Esophagus muscularis mucosa (tissue), 4 donors: ENCODE measurements around the gene ARHGEF7. TPM values are rescaled to one million over a fixed set of nuclear protein-coding genes. Genes with fewer than 3 reads are reported as not detected.

Experiments used
- DNase-seq: peaks from one replicate; pipeline ENCODE4 v3.0.0-alpha.2; 2017; ENCODE audit errors: extremely low spot score
- H3K27ac ChIP-seq, 4 donors: fragments of 200-600 bp; sonication (generic); replicated peaks in 1 of 4; 1 replicate in 3 of 4; 2 replicates in 1 of 4; pipeline ENCODE4 v1.5.1; 2016 to 2019; ENCODE audit warnings: mild to moderate bottlenecking in 1 of 4
- H3K27me3 ChIP-seq, 4 donors: fragments of 200-600 bp; sonication (generic); one replicate each; pipeline versions ENCODE4 v1.5.1 to v1.6.0; 2016 to 2019
- H3K36me3 ChIP-seq, 4 donors: fragments of 200-600 bp; sonication (generic); one replicate each; pipeline ENCODE4 v1.5.1; 2016 to 2019
- H3K4me1 ChIP-seq, 4 donors: fragments of 200-600 bp; sonication (generic); one replicate each; pipeline ENCODE4 v1.5.1; 2016 to 2019
- H3K4me3 ChIP-seq, 4 donors: fragments of 200-600 bp; sonication (generic); 1 replicate in 2 of 4; 2 replicates in 2 of 4; pipeline ENCODE4 v1.5.1; 2016 to 2019; ENCODE audit warnings: mild to moderate bottlenecking in 4 of 4, moderate library complexity in 1 of 4
- H3K9me3 ChIP-seq, 4 donors: fragments of 200-600 bp; sonication (generic); 1 replicate in 3 of 4; 2 replicates in 1 of 4; pipeline ENCODE4 v1.5.1; 2016 to 2019
- EP300 ChIP-seq: sonication (generic); formaldehyde crosslinking; IDR thresholded peaks from one replicate; pipeline ENCODE4 v1.6.1; 2017; ENCODE audit warnings: antibody characterized with exemption
- POLR2A ChIP-seq: fragments of 450-650 bp; IDR thresholded peaks from one replicate; pipeline ENCODE4 v1.6.1; 2017; ENCODE audit warnings: antibody characterized with exemption, moderate library complexity, mild to moderate bottlenecking, low read depth
- POLR2AphosphoS5 ChIP-seq, 2 donors: sonication (generic); formaldehyde crosslinking; IDR thresholded peaks; one replicate each; pipeline ENCODE4 v1.6.1; 2017; ENCODE audit warnings: antibody characterized with exemption in 2 of 2
- WGBS: methylation state at CpG from one replicate; pipeline ENCODE4 v1.1.5; 2018; 5-methylcytosine and 5-hydroxymethylcytosine counted together
- intact Hi-C: fragments of 100-400 bp; cut with DNase I; formaldehyde crosslinking; loops from one replicate; pipeline ENCODE4 v1.15.1; 2023
- total RNA-seq, 4 donors: library from RNA; depleted of rRNA; stranded (reverse); fragments of >200 nt; gene quantifications; one replicate each; pipeline versions ENCODE4 v1.1.0 to v1.2.1, GENCODE V29; 2016
- TF ChIP-seq, protein P1 (sequence below), 3 experiments: fragments of 200-600 bp in 2 of 3; fragments of 450-650 bp in 1 of 3; sonication (generic) in 2 of 3; IDR thresholded peaks; one replicate each; pipeline ENCODE4 v1.5.1; 2017 to 2019; ENCODE audit warnings: antibody characterized with exemption in 3 of 3, mild to moderate bottlenecking in 2 of 3, moderate library complexity in 1 of 3

The ARHGEF7 gene
- total RNA-seq, 4 donors from 2014 or later = 36.0 to 53.6 (median 45.1) TPM

DNA sequence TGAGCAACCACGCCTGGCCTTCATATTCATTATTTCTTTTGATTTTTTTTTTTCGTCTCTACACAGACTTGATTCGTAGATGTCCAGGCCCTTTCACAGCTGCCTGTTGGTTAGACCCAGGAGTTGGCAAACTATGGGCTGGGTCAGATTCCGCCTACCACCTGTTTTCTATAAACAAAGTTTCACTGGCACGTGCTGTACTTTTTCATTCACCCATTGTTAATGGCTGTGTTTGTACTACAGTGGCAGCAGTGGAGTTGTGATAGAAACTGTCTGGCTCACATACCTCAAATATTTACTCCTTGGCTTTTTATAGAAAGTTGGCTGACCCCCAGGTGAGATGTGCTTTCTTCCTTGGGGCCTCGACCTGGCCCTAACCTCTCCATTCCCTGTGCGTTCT, 132.4 kb downstream of the ARHGEF7 start:
- intact Hi-C loops = no loop called here
- TF ChIP-seq POLR2A = no peak
- TF ChIP-seq, protein P1, sequence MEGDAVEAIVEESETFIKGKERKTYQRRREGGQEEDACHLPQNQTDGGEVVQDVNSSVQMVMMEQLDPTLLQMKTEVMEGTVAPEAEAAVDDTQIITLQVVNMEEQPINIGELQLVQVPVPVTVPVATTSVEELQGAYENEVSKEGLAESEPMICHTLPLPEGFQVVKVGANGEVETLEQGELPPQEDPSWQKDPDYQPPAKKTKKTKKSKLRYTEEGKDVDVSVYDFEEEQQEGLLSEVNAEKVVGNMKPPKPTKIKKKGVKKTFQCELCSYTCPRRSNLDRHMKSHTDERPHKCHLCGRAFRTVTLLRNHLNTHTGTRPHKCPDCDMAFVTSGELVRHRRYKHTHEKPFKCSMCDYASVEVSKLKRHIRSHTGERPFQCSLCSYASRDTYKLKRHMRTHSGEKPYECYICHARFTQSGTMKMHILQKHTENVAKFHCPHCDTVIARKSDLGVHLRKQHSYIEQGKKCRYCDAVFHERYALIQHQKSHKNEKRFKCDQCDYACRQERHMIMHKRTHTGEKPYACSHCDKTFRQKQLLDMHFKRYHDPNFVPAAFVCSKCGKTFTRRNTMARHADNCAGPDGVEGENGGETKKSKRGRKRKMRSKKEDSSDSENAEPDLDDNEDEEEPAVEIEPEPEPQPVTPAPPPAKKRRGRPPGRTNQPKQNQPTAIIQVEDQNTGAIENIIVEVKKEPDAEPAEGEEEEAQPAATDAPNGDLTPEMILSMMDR (IDR thresholded peaks at IDR 0.05) = no peak
- TF ChIP-seq EP300 = no peak
- peak; percentile 27 to 53 for TF ChIP-seq POLR2AphosphoS5 (IDR thresholded peaks at IDR 0.05)
- peak; percentile 84 for DNase-seq
- WGBS = 41% methylated on average over 7 of the region's 7 CpGs
- Histone ChIP-seq H3K27me3 (no peaks in the 10 kb centered on the region), H3K27ac (peak overlapping the region; percentile 23 to 66 (median 30)), H3K9me3 (no peaks in the 10 kb centered on the region), H3K36me3 (peaks cover 0 to 77% (median 45%) of the 10 kb centered on the region in 4 donors), H3K4me3 (no peak overlapping the region), H3K4me1 (peaks cover 35 to 39% (median 37%) of the 10 kb centered on the region in 4 donors)

DNA sequence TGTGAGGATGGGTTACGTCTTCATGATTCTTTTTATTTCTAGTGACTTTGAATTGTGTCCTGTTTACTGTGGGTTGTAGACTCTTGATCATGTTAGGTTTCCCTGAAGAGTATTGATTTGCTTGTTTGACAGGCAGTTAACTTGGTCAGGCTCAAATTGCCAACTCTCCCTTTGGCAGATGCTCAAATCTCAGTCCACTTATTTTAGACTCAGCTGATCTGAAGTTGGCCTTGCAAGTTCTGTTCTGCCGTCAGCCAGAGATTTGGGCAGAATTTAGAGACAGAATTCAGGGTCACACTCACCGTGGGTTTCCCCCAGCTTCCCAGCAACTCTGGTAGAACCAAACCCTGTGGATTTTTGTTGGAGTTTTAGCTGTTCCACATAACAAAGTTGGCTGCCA, 133.7 kb downstream of the ARHGEF7 start:
- peak; percentile 21 for DNase-seq
- TF ChIP-seq POLR2A (no peak), EP300 (no peak), POLR2AphosphoS5 (IDR thresholded peaks at IDR 0.05) (no peak)
- TF ChIP-seq, protein P1 (IDR thresholded peaks at IDR 0.05) = no peak
- peaks cover 35 to 45% (median 39%) of the 10 kb centered on the region in 4 donors for H3K4me1 ChIP-seq
- no peaks in the 10 kb centered on the region for H3K27me3 ChIP-seq
- intact Hi-C loops = no loop called here
- H3K9me3 ChIP-seq = no peaks in the 10 kb centered on the region
- H3K4me3 ChIP-seq = no peak overlapping the region
- WGBS = 65% methylated on average over 3 of the region's 3 CpGs
- peak overlapping the region in 1 of 4 donors; percentile 66 for H3K27ac ChIP-seq
- peaks cover 0 to 78% (median 49%) of the 10 kb centered on the region in 4 donors for H3K36me3 ChIP-seq

DNA sequence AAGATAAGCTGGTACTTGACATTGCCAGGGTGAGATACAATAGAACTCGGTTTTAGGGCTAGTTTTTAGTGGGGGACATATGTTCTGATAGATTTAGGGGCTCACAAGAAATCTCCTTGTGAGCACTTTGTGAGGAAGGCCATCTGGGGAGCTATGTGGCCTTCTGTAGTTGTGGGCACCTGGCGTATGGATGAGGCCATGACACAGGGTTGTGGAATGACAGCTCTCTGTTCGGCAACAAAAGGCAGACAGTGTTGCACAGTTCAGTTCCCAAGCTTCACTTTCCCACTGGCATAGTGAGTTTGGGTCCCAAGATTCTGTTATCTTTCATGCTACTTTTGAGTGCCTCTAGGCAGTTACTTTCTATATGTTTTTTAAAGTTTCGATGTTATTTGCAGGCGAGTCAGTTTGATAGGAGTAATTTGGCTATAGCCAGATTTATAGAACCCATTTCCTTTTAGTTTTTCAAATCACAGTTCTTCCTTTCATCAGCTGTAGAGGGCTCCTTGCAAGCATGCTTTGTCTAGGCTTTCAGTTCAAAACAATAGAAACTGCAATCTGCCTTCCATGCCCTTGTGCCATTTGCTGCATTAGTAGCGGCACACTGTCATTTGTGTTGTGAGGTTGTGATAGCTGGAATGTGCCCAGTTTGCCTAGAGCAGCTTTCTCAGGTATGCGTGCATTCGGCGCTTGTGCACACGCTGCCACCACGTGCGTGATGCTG, 134.7 kb downstream of the ARHGEF7 start:
- Histone ChIP-seq H3K4me1 (peaks cover 35 to 47% (median 39%) of the 10 kb centered on the region in 4 donors), H3K4me3 (no peak overlapping the region), H3K27me3 (no peaks in the 10 kb centered on the region), H3K9me3 (no peaks in the 10 kb centered on the region), H3K36me3 (peaks cover 0 to 73% (median 43%) of the 10 kb centered on the region in 4 donors), H3K27ac (no peak overlapping the region)
- no peak for DNase-seq
- no peak for TF ChIP-seq POLR2AphosphoS5 (IDR thresholded peaks at IDR 0.05)
- TF ChIP-seq, protein P1 (IDR thresholded peaks at IDR 0.05) = no peak
- no peak for TF ChIP-seq EP300
- TF ChIP-seq POLR2A = no peak
- WGBS = 97% methylated on average over 12 of the region's 12 CpGs
- intact Hi-C loops = no loop called here

DNA sequence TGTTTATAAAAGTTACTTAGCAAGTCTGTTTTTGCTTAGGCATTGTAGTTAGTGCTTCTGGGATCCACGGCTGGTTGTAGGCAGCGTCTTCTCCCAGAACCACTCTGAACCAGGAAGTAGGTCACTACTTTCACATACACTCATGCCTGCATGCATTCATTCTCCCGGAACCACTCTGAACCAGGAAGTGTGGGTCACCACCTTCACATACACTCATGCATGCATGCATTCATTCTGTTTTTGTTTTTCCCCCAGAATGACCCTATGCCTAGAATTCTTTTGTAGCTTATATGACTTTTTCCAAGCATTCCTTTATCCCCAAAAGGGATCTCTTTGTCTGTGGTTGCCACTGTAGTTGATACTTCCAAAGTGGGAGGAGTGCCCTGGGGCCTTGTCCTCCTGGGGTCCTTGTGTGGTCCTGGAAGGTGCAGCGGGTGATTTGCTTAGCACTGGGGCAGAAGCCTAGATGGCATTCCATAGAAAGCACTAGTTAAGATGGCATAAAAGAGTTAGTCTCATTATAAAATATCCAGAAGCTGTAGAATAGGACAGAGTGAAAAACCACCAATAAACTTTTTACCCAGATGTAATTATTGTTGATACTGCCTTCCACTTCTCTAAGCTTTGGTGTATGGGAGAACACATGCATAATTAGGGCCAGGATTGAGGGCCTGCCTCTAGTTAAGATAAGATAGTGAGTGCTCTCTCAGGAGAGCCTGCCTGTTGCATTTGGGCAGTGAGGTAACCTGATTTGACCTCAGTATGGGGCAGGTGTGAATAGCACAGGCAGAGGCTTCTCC, 136.7 kb downstream of the ARHGEF7 start:
- Histone ChIP-seq H3K27ac (no peak overlapping the region), H3K4me3 (no peak overlapping the region), H3K9me3 (no peaks in the 10 kb centered on the region), H3K36me3 (peaks cover 4 to 72% (median 38%) of the 10 kb centered on the region in 4 donors), H3K27me3 (no peaks in the 10 kb centered on the region), H3K4me1 (peaks cover 35 to 47% (median 39%) of the 10 kb centered on the region in 4 donors)
- intact Hi-C loops = no loop called here
- 95% methylated on average over 4 of the region's 4 CpGs for WGBS
- TF ChIP-seq, protein P1 (IDR thresholded peaks at IDR 0.05) = no peak
- no peak for TF ChIP-seq EP300
- TF ChIP-seq POLR2AphosphoS5 (IDR thresholded peaks at IDR 0.05) = no peak
- no peak for TF ChIP-seq POLR2A
- peak; percentile 42 for DNase-seq
